NT2/D1 (cell line): ENCODE data around the gene INPP5E.

Experiments
- DNase-seq: peaks from one replicate; pipeline ENCODE4 v3.0.0-alpha.2; 2011; ENCODE audit warnings: low read depth, low spot score
- H3K27me3 ChIP-seq: 2 replicates; pipeline ENCODE4 v1.6.0; 2011; ENCODE audit warnings: mild to moderate bottlenecking; ENCODE audit not compliant: insufficient read length, insufficient read depth
- H3K36me3 ChIP-seq: 2 replicates; pipeline ENCODE4 v1.6.1; 2011; ENCODE audit warnings: mild to moderate bottlenecking, low read length, mixed read lengths; ENCODE audit not compliant: insufficient read depth, insufficient read length
- H3K4me1 ChIP-seq: 2 replicates; pipeline ENCODE4 v1.5.1; 2011; ENCODE audit not compliant: insufficient read depth, insufficient read length
- H3K4me3 ChIP-seq: 2 replicates; pipeline ENCODE4 v1.5.1; 2011; ENCODE audit warnings: low read depth; ENCODE audit not compliant: insufficient read length
- H3K9ac ChIP-seq: 2 replicates; pipeline ENCODE4 v1.6.0; 2011; ENCODE audit warnings: low read depth; ENCODE audit not compliant: insufficient read length
- H3K9me3 ChIP-seq: 2 replicates; pipeline ENCODE4 v1.5.1; 2011; ENCODE audit warnings: mild to moderate bottlenecking, low read length; ENCODE audit not compliant: insufficient read depth
- SUZ12 ChIP-seq: IDR thresholded peaks from 2 replicates; pipeline ENCODE4 v1.6.1; 2011; ENCODE audit not compliant: insufficient read length, insufficient read depth; ENCODE audit errors: extremely low read depth
- YY1 ChIP-seq: IDR thresholded peaks from 2 replicates; pipeline ENCODE4 v1.6.1; 2011; ENCODE audit not compliant: insufficient read length, insufficient read depth
- ZNF274 ChIP-seq: IDR thresholded peaks from 2 replicates; pipeline ENCODE4 v1.6.1; 2011; ENCODE audit warnings: mild to moderate bottlenecking, low read depth, low read length

Gene INPP5E

DNA sequence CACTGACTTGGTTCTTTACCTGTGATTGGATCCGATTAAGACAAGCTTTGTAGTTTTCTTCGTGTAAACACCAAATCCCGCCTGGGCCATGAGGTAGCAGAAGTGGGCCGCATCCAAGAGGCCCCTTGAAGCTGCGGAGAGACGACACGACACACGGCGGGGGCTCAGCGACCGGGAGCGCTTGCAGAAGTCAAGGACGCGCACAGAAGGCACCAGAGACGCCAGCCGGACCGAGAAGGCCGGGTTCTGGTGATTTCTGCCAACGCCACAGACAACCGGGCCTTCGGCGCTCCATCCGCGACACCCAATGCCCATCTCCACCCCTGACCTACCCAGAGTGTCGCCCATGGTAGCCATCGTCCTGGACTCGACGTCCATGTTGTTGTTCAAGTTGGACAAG is 19.8 kb upstream of the INPP5E start:
- H3K4me3 ChIP-seq, result no peak overlapping the region
- no peaks in the 10 kb centered on the region for H3K9me3 ChIP-seq
- TF ChIP-seq ZNF274 (no peak), YY1 (no peak), SUZ12 (no peak)
- H3K9ac ChIP-seq, result no peak overlapping the region
- no peaks in the 10 kb centered on the region for H3K27me3 ChIP-seq
- DNase-seq, result no peak
- peaks cover 94% of the 10 kb centered on the region for H3K36me3 ChIP-seq
- H3K4me1 ChIP-seq, result peaks cover 2% of the 10 kb centered on the region

DNA sequence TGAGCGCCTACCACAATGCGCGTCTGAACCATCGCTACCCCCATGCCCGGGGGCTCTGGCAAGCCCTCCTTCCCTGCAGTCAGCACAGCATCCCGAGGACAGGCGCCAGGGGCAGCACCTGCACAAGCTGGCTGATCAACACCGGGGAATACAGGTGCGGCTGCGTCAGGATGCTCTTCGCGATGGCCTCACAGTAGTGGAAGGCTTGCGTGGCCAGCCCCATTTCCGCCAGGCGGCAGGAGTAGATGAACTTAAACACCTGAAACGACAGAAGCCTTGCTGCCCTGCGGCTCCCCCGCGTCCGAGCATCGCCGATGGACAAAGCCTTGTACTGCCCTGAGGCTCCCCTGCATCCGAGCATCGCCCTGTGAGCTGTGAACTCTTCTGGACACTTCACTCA is 17.7 kb upstream of the INPP5E start:
- Histone ChIP-seq H3K4me3 (no peak overlapping the region), H3K36me3 (peaks cover 90% of the 10 kb centered on the region), H3K4me1 (peaks cover 2% of the 10 kb centered on the region), H3K9me3 (no peaks in the 10 kb centered on the region), H3K27me3 (no peaks in the 10 kb centered on the region), H3K9ac (no peak overlapping the region)
- TF ChIP-seq YY1 (no peak), ZNF274 (no peak), SUZ12 (no peak)
- no peak for DNase-seq

- no peak overlapping the region for H3K9ac ChIP-seq
- peaks cover 4% of the 10 kb centered on the region for H3K4me1 ChIP-seq
- peaks cover 87% of the 10 kb centered on the region for H3K36me3 ChIP-seq
- H3K4me3 ChIP-seq, result no peak overlapping the region
- TF ChIP-seq ZNF274, result no peak
- no peak for TF ChIP-seq YY1
- TF ChIP-seq SUZ12, result no peak
- no peaks in the 10 kb centered on the region for H3K27me3 ChIP-seq
- H3K9me3 ChIP-seq, result no peaks in the 10 kb centered on the region
- DNase-seq, result no peak
Measured at GRCh38 chr9:136456258-136456657, 16.6 kb upstream of the INPP5E start.

GRCh38 chr9:136455043-136456002 is 15.7 kb upstream of the INPP5E start:
- no peak for DNase-seq
- TF ChIP-seq YY1, result no peak
- TF ChIP-seq ZNF274, result no peak
- no peak for TF ChIP-seq SUZ12
- no peak overlapping the region for H3K4me3 ChIP-seq
- peak overlapping the region; percentile 21 for H3K9ac ChIP-seq
- peaks cover 4% of the 10 kb centered on the region for H3K4me1 ChIP-seq
- H3K9me3 ChIP-seq, result no peaks in the 10 kb centered on the region
- peaks cover 88% of the 10 kb centered on the region for H3K36me3 ChIP-seq
- no peaks in the 10 kb centered on the region for H3K27me3 ChIP-seq

DNA sequence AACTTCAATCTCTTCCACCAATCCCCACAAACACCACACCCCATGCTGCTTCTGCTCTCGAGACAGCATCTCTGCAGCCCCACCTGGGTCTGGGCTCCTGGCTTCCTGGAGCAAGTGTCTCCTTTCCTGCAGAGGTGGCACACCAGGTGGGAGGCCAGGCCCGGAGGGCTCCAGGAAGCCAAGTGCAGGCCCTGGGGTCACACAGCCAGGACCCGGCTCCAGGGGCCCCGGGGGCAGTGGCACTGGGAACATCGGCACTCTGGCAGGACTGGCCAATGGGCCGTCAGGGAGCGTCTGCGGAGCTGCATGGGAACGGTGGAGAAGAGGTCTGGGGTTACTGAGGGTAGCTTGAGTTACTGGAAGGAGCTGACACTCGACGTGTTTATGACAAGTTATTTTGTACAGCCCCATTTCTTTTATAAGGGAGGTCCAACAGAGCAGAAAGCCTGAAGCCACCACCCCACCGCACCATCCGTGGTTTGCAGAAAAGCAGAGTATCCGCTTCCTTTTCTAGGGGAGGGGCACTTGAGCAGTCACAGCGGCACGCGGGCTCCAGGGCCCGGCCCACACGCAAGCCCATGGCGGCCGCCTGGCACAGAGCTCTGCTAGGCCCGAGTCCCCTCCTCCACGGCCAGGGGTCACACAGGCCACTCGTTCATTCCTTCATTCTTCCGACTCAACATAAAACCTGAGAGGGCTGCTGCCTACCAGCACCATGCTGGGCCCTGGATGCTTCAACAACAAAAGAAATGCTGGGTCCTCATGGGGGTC is 14.6 kb upstream of the INPP5E start:
- Histone ChIP-seq H3K4me1 (peaks cover 4% of the 10 kb centered on the region), H3K27me3 (no peaks in the 10 kb centered on the region), H3K4me3 (no peak overlapping the region), H3K9ac (no peak overlapping the region), H3K36me3 (peaks cover 89% of the 10 kb centered on the region), H3K9me3 (no peaks in the 10 kb centered on the region)
- TF ChIP-seq YY1 (no peak), ZNF274 (no peak), SUZ12 (no peak)
- no peak for DNase-seq

GRCh38 chr9:136453326-136453725 is 13.7 kb upstream of the INPP5E start:
- TF ChIP-seq YY1 (no peak), SUZ12 (no peak), ZNF274 (no peak)
- H3K9me3 ChIP-seq, result no peaks in the 10 kb centered on the region
- no peak overlapping the region for H3K9ac ChIP-seq
- no peaks in the 10 kb centered on the region for H3K27me3 ChIP-seq
- DNase-seq, result no peak
- H3K4me3 ChIP-seq, result no peak overlapping the region
- H3K36me3 ChIP-seq, result peaks cover 90% of the 10 kb centered on the region
- peaks cover 4% of the 10 kb centered on the region for H3K4me1 ChIP-seq

DNA sequence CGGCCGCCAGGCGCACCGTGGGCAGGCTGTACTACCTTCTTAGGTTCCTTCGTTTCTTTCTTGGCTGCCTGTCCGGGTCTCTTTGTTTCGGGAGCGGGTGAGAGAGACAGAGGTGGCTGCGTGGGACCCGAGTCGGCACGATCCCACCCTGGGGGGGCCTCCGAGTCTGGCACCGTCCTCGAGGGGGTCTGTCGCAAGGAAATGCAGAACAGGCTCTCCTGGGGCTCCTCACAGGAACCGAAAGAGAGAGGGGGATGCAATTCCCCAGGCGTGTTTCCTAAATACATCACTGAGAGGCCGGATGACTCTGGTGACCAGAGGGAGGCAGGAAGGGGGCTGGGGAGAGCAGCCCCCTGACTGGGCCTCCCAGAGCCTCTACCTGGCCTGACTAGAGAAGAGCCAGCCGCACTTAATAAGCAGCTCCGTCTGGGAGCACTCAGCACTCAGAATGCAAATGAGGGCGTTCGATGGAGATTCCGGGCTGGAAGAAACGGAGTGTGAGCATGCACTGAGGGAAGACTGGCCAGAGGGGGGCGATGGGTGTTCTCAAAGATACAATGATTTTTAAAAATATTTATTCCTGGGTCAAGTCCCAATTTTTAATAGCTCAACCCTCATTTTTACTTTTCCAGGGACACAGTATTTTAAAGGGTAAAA is 11.7 kb upstream of the INPP5E start:
- Histone ChIP-seq H3K36me3 (peaks cover 91% of the 10 kb centered on the region), H3K4me1 (peaks cover 4% of the 10 kb centered on the region)
- DNase-seq, result no peak

More for the DNA sequence above, 11.7 kb upstream of the INPP5E start:
- Histone ChIP-seq H3K4me3 (no peak overlapping the region), H3K9ac (no peak overlapping the region), H3K9me3 (no peaks in the 10 kb centered on the region), H3K27me3 (no peaks in the 10 kb centered on the region)
- no peak for TF ChIP-seq SUZ12
- TF ChIP-seq YY1, result no peak
